Thyroid gland (tissue), 4 donors: Measurements from ENCODE around the gene PDLIM4. TPM values are rescaled to one million over a fixed set of nuclear protein-coding genes. Genes with fewer than 3 reads are reported as not detected.
A peak's percentile ranks its signal among the peaks of the same experiment; 100 is the strongest.

Source experiments
- DNase-seq, 2 donors: peaks; one replicate each; pipeline ENCODE4 v3.0.0-alpha.2; 2019
- H3K27ac ChIP-seq, 3 donors: fragments of 200-600 bp; sonication (generic); 1 replicate in 2 of 3; 2 replicates in 1 of 3; pipeline ENCODE4 v1.5.1; 2016 to 2019; ENCODE audit warnings: mild to moderate bottlenecking in 1 of 3, moderate library complexity in 1 of 3
- H3K27me3 ChIP-seq: fragments of 200-600 bp; sonication (generic); one replicate; pipeline ENCODE4 v1.5.1; 2019
- H3K36me3 ChIP-seq, 2 donors: fragments of 200-600 bp; sonication (generic); one replicate each; pipeline ENCODE4 v1.5.1; 2016 to 2019
- H3K4me1 ChIP-seq, 2 donors: fragments of 200-600 bp; sonication (generic); one replicate each; pipeline ENCODE4 v1.5.1; 2017 to 2019
- H3K4me3 ChIP-seq, 3 donors: fragments of 200-600 bp; sonication (generic); replicated peaks in 1 of 3; 1 replicate in 2 of 3; 2 replicates in 1 of 3; pipeline ENCODE4 v1.5.1; 2016; ENCODE audit warnings: mild to moderate bottlenecking in 1 of 3
- H3K9me3 ChIP-seq: fragments of 200-600 bp; sonication (generic); one replicate; pipeline ENCODE4 v1.5.1; 2017
- CTCF ChIP-seq, 6 experiments: fragments of 200-600 bp in 3 of 6; fragments of 450-650 bp in 3 of 6; sonication (generic) in 3 of 6; IDR thresholded peaks; one replicate each; pipeline ENCODE4 v1.5.1; 2016 to 2019; ENCODE audit warnings: antibody characterized with exemption in 6 of 6, mild to moderate bottlenecking in 2 of 6, inconsistent platforms in 1 of 6, moderate library complexity in 1 of 6
- POLR2A ChIP-seq, 2 donors: fragments of 450-650 bp; IDR thresholded peaks; one replicate each; pipeline ENCODE4 v1.6.1; 2017; ENCODE audit warnings: antibody characterized with exemption in 2 of 2, mild to moderate bottlenecking in 2 of 2, moderate library complexity in 1 of 2
- WGBS, 2 donors: methylation state at CpG; one replicate each; pipeline ENCODE4 v1.1.5; 2017; 5-methylcytosine and 5-hydroxymethylcytosine counted together
- intact Hi-C: fragments of 100-400 bp; cut with DNase I; formaldehyde crosslinking; loops from one replicate; pipeline ENCODE4 v1.15.1; 2023
- total RNA-seq, 4 donors: library from RNA; depleted of rRNA; stranded (reverse); fragments of >200 nt; gene quantifications; one replicate each; pipeline ENCODE4 v1.2.3, GENCODE V29; 2016

PDLIM4 gene
- total RNA-seq, 4 donors from 2014 or later = 6.0 to 25.4 (median 13.3) TPM

- intact Hi-C loops = loop anchor here (10.0 kb wide), 1 partner anchor 269 kb away; no protein-coding TSS in a partner anchor
- Histone ChIP-seq H3K9me3 (no peaks in the 10 kb centered on the region), H3K4me1 (no peaks in the 10 kb centered on the region), H3K27me3 (no peaks in the 10 kb centered on the region), H3K4me3 (no peak overlapping the region), H3K36me3 (no peaks in the 10 kb centered on the region), H3K27ac (no peak overlapping the region)
- WGBS, 2 donors = 92 to 95% methylated on average over 3 of the region's 3 CpGs
- no peak for DNase-seq
- no peak for TF ChIP-seq POLR2A (IDR thresholded peaks at IDR 0.05)
- no peak for TF ChIP-seq CTCF (IDR thresholded peaks at IDR 0.05)
These were observed 22.2 kb upstream of the PDLIM4 start for GRCh38 chr5:132235340-132235739.

- no peak overlapping the region for H3K27ac ChIP-seq
- WGBS, 2 donors = 100% methylated on average over 1 of the region's 1 CpG
- H3K4me1 ChIP-seq = no peaks in the 10 kb centered on the region
- H3K4me3 ChIP-seq = no peak overlapping the region
- TF ChIP-seq POLR2A (IDR thresholded peaks at IDR 0.05) (no peak), CTCF (IDR thresholded peaks at IDR 0.05) (no peak)
- no peaks in the 10 kb centered on the region for H3K36me3 ChIP-seq
- H3K27me3 ChIP-seq = no peaks in the 10 kb centered on the region
- no peaks in the 10 kb centered on the region for H3K9me3 ChIP-seq
- intact Hi-C loops = loop anchor here (10.0 kb wide), 1 partner anchor 268 kb away; no protein-coding TSS in a partner anchor
- no peak for DNase-seq
These were observed 20.4 kb upstream of the PDLIM4 start for GRCh38 chr5:132237141-132237540.

GRCh38 chr5:132237670-132238069, 19.8 kb upstream of the PDLIM4 start:
- H3K9me3 ChIP-seq = no peaks in the 10 kb centered on the region
- H3K4me3 ChIP-seq = no peak overlapping the region
- WGBS, 2 donors = 92 to 96% methylated on average over 4 of the region's 4 CpGs
- H3K27me3 ChIP-seq = no peaks in the 10 kb centered on the region
- H3K27ac ChIP-seq = no peak overlapping the region
- DNase-seq = no peak
- TF ChIP-seq POLR2A (IDR thresholded peaks at IDR 0.05) (no peak), CTCF (IDR thresholded peaks at IDR 0.05) (no peak)
- intact Hi-C loops = loop anchor here (10.0 kb wide), 1 partner anchor 267 kb away; no protein-coding TSS in a partner anchor
- H3K4me1 ChIP-seq = no peaks in the 10 kb centered on the region
- no peaks in the 10 kb centered on the region for H3K36me3 ChIP-seq

GRCh38 chr5:132238169-132238744, 19.2 kb upstream of the PDLIM4 start:
- Histone ChIP-seq H3K36me3 (no peaks in the 10 kb centered on the region), H3K27ac (no peak overlapping the region), H3K9me3 (no peaks in the 10 kb centered on the region), H3K27me3 (no peaks in the 10 kb centered on the region), H3K4me1 (no peaks in the 10 kb centered on the region), H3K4me3 (no peak overlapping the region)
- 0% methylated on average over 1 of the region's 1 CpG for WGBS, 2 donors
- peak; percentile 73 to 75 for DNase-seq
- intact Hi-C loops = loop anchor here (10.0 kb wide), 1 partner anchor 267 kb away; no protein-coding TSS in a partner anchor
- peak; percentile 46 to 87 (median 72) for TF ChIP-seq CTCF (IDR thresholded peaks at IDR 0.05)
- TF ChIP-seq POLR2A (IDR thresholded peaks at IDR 0.05) = no peak

GRCh38 chr5:132238901-132239500, 18.5 kb upstream of the PDLIM4 start:
- Histone ChIP-seq H3K36me3 (no peaks in the 10 kb centered on the region), H3K27me3 (no peaks in the 10 kb centered on the region), H3K9me3 (no peaks in the 10 kb centered on the region), H3K4me1 (no peaks in the 10 kb centered on the region), H3K4me3 (no peak overlapping the region), H3K27ac (no peak overlapping the region)
- no peak for DNase-seq
- intact Hi-C loops = loop anchor here (10.0 kb wide), 1 partner anchor 266 kb away; no protein-coding TSS in a partner anchor
- TF ChIP-seq POLR2A (IDR thresholded peaks at IDR 0.05) (no peak), CTCF (IDR thresholded peaks at IDR 0.05) (no peak)
- WGBS, 2 donors = 56 to 87% methylated on average over 1 of the region's 1 CpG
